Posterior cingulate gyrus (tissue), 11 donors: ENCODE data around the gene CNTNAP2.
"Not testable (repeated sequence)": the region's sequence is repeated elsewhere in the genome, so short reads cannot be mapped to it uniquely, and the experiment has no call there.

Experiments used
- DNase-seq, 10 donors: peaks; one replicate each; pipeline versions ENCODE4 v3.0.0 to v3.0.0-alpha.2; 2020 to 2021; ENCODE audit warnings: mixed read lengths in 3 of 10
- intact Hi-C: fragments of 100-400 bp; cut with DNase I; formaldehyde crosslinking; loops from one replicate; pipeline ENCODE4 v1.15.1; 2023

CNTNAP2 gene

DNA sequence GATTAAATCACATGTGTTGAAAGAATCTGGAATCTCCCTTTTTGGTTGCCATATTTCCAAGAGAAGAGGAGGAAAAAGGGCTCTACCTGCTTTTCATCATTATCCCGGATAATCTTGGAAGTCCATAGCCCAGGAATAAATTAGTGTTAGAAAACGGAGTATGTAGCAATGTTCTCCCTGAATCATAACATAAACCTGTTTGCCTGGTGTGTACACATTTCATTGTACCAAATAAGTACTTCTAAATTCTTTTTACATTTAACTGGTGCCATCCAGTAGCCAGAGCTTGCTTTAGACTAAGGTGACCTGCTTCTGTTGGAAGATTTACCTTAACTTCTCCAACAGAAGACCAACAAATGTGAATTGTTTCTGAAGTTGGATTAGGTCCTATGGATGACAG lies 2291.7 kb downstream of the CNTNAP2 start:
- intact Hi-C loops: no loop called here

DNA sequence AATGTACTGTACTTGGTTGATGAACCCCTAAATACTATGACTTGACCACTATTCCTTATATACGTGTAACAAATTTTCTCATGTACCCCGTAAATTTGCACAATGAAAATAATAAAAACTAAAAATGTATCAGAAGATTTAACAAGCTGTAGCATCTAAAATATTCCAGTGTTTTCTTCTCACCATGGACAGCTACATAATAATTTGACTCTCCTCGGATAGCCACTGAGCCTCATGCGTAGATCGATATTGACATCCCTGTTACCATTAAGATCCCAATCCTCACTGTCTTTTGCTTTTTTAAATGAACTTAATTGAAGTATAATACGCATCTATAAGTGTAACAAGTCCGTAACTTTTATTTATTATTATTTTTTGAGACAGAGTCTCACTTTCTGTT lies 2294.3 kb downstream of the CNTNAP2 start:
- DNase-seq: no peak
- intact Hi-C loops: no loop called here

More for the DNA sequence above, 2291.7 kb downstream of the CNTNAP2 start:
- DNase-seq: no peak

DNA sequence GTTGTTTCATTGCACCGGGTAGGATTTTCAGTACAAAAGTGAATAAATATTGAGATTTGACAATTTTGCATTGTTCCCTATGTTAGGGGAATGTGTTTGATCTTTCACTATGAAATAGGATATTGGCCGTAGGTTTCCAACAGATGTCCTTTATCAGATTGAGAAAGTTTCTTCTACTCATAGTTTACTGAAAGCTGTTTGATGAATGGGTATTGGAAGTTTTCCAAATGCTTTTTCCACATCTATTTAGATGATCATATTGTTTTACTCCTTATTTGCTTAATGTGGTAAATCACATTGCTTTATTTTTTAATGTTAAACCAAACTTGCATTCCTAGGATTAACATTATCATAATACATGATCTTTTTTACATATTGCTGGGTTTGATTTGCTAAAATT lies 2296.1 kb downstream of the CNTNAP2 start:
- intact Hi-C loops: no loop called here
- DNase-seq: no peak

- intact Hi-C loops: no loop called here
- no peak for DNase-seq
These were observed 2303.5 kb downstream of the CNTNAP2 start for GRCh38 chr7:148419856-148420832.

- DNase-seq: no peak
- intact Hi-C loops: no loop called here
These were observed 2305.4 kb downstream of the CNTNAP2 start for GRCh38 chr7:148422030-148422429.

DNA sequence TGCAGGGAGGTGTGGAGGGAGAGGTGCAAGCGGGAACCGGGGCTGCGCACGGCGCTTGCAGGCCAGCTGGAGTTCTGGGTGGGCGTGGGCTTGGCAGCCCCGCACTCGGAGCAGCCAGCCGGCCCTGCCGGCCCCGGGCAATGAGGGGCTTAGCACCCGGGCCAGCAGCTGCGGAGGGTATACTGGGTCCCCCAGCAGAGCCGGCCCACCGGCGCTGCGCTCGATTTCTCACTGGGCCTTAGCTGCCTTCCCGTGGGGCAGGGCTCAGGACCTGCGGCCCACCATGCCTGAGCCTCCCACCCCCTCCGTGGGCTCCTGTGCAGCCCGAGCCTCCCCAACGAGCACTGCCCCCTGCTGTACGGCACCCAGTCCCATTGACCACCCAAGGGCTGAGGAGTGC lies 2309.8 kb downstream of the CNTNAP2 start:
- DNase-seq, intact Hi-C loops: not testable (repeated sequence)

DNA sequence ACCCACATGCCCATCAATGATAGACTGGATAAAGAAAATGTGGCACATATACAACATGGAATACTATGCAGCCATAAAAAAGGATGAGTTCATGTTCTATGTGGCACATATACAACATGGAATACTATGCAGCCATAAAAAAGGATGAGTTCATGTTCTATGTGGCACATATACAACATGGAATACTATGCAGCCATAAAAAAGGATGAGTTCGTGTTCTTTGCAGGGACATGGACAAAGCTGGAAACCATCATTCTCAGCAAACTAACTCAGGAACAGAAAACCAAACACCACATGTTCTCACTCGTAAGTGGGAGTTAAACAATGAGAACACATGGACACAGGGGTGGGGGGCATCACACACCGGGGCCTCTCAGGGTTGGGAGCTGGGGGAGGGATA lies 2314.1 kb downstream of the CNTNAP2 start:
- DNase-seq, intact Hi-C loops: not testable (repeated sequence)

DNA sequence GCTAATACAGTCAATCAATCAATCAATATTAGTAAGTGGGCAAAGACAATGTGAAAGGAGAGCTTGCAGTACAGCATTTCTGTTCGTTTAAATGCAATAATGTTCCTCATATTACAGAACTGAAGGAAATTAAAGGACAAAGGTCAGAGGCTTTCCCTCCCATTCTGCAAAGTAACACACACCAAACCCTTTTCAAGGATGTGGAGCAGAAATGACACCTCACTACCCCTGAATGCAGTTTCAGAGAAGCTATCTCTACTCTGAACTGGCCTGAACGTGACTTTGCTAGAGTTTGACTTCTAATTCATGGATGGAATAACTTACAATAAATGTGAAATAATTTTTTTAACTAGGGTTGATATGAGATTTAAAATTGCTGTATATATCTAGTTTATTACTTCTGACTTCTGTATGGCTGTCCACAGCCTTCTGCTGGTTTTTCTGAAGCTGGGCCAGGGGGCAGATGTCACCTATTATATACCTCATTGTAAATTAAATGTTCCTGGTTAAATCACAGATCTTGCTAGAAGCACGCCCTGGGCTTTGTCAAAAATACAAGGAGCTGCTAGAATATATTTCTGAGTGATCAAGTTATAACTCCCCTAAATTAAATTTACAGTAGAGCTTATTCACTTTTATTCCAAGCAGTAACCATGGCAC lies 2317.1 kb downstream of the CNTNAP2 start:
- DNase-seq: no peak
- intact Hi-C loops: no loop called here

- intact Hi-C loops: no loop called here
These were observed 2317.7 kb downstream of the CNTNAP2 start for GRCh38 chr7:148434181-148434757.

DNA sequence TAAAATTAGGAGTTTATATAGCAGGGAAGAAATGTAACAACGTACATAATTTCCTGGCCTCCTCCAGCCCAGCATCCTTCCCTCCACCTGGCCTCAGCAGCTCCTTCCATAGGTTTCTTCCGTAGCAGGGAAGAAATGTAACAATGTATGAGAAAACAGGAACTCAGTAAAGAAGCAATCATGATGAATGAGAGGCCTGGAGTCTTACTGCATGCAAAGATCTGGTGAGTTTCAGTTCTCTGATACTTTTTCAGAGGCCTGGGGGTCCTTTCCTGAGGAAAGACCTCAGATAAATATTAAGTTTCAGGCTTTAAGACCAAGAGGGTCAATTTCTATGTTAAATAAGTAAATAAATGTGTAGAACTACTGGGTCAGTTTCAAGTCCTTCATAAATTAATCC lies 2318.3 kb downstream of the CNTNAP2 start:
- no peak for DNase-seq
- intact Hi-C loops: no loop called here

More at GRCh38 chr7:148434181-148434757, 2317.7 kb downstream of the CNTNAP2 start:
- no peak for DNase-seq

GRCh38 chr7:148435715-148436114 lies 2319.1 kb downstream of the CNTNAP2 start:
- intact Hi-C loops: no loop called here
- no peak for DNase-seq

DNA sequence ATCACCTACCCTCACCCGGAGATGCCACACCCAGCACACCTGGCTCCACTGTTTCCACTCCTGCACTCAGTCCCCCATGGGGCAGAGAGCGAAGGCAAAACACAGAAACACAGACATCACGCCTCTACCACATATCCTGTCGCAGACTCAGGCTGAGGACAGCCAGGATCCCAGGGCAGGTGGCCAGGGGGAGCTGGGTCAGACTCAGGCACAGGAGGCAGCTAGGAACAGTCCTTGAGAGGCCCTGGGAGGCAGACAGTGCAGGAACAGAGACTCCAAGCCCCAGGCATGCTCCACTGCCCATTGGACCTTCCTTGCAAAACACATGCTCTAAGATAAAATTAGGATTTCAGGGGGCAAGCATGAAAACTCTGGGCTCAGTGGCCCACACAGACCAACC lies 2319.5 kb downstream of the CNTNAP2 start:
- DNase-seq: no peak
- intact Hi-C loops: no loop called here

- intact Hi-C loops: no loop called here
- no peak for DNase-seq
These were observed 2320.0 kb downstream of the CNTNAP2 start for GRCh38 chr7:148436571-148436970.

DNA sequence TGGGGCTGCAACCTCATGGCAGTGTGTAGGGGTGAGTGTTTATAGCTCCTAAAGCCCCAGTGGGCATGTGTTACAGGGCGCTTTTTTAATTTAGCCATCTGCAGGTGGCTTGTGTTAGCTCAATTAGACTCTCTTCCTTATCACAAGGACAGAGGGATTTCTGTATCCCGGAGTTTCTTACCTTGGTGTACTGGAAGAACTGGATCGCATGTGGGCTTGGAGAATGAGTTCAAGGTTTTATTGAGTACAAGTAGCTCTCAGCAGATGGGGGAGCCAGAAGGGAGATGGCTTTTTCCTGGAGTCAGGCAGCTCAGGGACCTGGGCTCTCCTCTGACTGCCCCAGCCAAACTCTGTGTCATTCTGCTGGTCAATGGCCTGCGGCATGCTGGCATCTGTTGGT lies 2320.4 kb downstream of the CNTNAP2 start:
- intact Hi-C loops: no loop called here
- no peak for DNase-seq

DNA sequence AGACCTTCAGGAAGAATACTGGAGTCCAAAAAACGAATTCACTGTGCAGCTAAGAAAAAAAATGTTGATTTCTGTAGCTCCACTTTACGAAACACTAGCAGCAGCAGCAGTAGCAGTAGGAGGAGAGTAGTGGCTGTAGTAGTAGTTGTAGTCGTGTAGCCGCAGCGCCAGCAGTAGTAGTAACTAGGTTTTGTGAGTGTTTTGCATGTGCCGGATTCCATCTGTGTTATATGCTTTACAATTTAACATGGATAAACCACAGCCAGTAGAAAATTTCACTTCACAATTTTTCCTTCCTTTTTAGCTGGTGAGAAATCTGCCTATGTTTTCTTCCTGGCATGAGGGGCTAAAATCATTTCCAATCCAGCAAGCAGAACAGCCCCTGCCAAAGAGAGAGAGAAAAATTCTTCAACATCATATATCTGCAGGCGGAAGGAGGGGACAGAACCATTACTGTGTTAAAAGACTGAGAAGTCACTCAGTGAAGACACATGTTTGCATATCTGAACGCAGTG lies 2325.6 kb downstream of the CNTNAP2 start:
- no peak for DNase-seq
- intact Hi-C loops: no loop called here

DNA sequence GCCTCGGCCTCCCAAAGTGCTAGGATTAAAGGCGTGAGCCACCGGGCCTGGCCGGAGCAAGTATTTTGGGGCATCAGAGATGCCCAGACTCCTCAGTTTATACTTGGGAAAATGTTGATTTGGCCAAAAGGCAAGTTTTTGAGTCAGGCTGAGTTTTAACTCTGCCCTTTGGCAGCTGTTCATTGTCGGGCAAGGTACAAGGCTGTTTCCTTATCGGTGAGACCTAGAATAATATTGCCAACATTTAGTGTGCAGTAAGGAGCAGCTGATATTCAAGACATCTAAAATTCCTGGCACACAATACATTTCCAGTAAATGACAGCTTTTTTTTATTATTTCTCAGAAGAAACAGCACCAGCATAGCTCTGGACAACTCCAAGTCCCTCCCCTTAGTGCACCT lies 2326.3 kb downstream of the CNTNAP2 start:
- DNase-seq: no peak
- intact Hi-C loops: no loop called here

GRCh38 chr7:148445260-148446044 lies 2328.9 kb downstream of the CNTNAP2 start:
- intact Hi-C loops: no loop called here
- no peak for DNase-seq

GRCh38 chr7:148447221-148447849 lies 2330.7 kb downstream of the CNTNAP2 start:
- intact Hi-C loops: no loop called here
- DNase-seq: no peak

GRCh38 chr7:148451526-148451925 lies 2334.9 kb downstream of the CNTNAP2 start:
- intact Hi-C loops, DNase-seq: not testable (repeated sequence)

DNA sequence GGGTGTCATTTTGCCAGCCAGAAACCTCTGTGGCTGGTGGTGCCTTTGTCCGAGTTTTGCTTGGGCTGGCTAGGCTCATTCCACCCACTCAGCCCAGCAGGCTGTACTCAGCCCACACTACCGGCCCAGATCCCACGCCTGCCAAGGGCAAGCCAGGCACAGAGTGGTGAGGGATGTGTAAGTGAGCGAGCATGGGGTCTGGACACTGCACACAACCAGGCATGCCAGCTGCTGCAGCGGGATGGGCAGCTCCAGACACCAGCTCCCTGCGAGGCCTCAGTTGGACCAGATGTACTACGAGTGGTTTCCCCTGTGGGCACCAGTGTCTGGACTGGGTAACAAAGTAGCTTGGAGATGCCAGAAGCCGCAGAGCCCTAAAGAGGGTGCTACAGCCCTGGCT lies 2339.8 kb downstream of the CNTNAP2 start:
- DNase-seq: no peak
- intact Hi-C loops: no loop called here
